Calu3 (cell line): ENCODE measurements around the gene STAM2. TPM values are rescaled to one million over a fixed set of nuclear protein-coding genes. Genes with fewer than 3 reads are reported as not detected.
"Not testable (repeated sequence)": the region's sequence is repeated elsewhere in the genome, so short reads cannot be mapped to it uniquely, and the experiment has no call there.

Experiments used
- BruUV-seq: library from RNA; stranded (reverse); fragments of 400-500 nt; replicated peaks from 2 replicates; lab custom pipeline; 2021; lab: Mats Ljungman, UMichigan
- CTCF ChIA-PET: fragments of 300-600 bp; sonication (Branson Sonifier 250); formaldehyde crosslinking; loops from one replicate; lab custom pipeline; 2022; ENCODE audit warnings: antibody characterized with exemption; lab: Charles Lee
- DNase-seq: peaks from one replicate; pipeline ENCODE4 v3.0.0; 2022
- H3K27ac Mint-ChIP-seq: one replicate; pipeline ENCODE4 v1.8.0; 2022; ENCODE audit warnings: mixed read lengths; ENCODE audit not compliant: unreplicated experiment
- H3K27me3 Mint-ChIP-seq: one replicate; pipeline ENCODE4 v1.8.0; 2022; ENCODE audit warnings: mixed read lengths; ENCODE audit not compliant: unreplicated experiment
- H3K36me3 Mint-ChIP-seq: one replicate; pipeline ENCODE4 v1.8.0; 2022; ENCODE audit warnings: mild to moderate bottlenecking, moderate library complexity, mixed read lengths; ENCODE audit not compliant: insufficient read depth, unreplicated experiment
- H3K4me1 Mint-ChIP-seq: one replicate; pipeline ENCODE4 v1.8.0; 2022; ENCODE audit warnings: mild to moderate bottlenecking, low read depth, mixed read lengths; ENCODE audit not compliant: unreplicated experiment
- H3K4me3 Mint-ChIP-seq: one replicate; pipeline ENCODE4 v1.8.0; 2022; ENCODE audit warnings: mild to moderate bottlenecking, low read depth, moderate library complexity, mixed read lengths; ENCODE audit not compliant: unreplicated experiment
- H3K9me3 Mint-ChIP-seq: one replicate; pipeline ENCODE4 v1.8.0; 2022; ENCODE audit warnings: low read depth, mixed read lengths; ENCODE audit not compliant: unreplicated experiment
- CTCF ChIP-seq: fragments of 200-600 bp; IDR thresholded peaks from one replicate; pipeline ENCODE4 v1.8.0; 2022; ENCODE audit warnings: antibody characterized with exemption; ENCODE audit not compliant: unreplicated experiment
- intact Hi-C: fragments of 100-400 bp; cut with micrococcal nuclease; formaldehyde crosslinking; loops from one replicate; pipeline ENCODE4 v1.10.0; 2022; ENCODE audit not compliant: unreplicated experiment
- total RNA-seq: library from RNA; stranded (reverse); gene quantifications from 2 replicates; pipeline ENCODE4 v1.2.3, GENCODE V29; 2022

Gene STAM2
- total RNA-seq, 1 experiment from 2014 or later = 28.7 TPM

DNA sequence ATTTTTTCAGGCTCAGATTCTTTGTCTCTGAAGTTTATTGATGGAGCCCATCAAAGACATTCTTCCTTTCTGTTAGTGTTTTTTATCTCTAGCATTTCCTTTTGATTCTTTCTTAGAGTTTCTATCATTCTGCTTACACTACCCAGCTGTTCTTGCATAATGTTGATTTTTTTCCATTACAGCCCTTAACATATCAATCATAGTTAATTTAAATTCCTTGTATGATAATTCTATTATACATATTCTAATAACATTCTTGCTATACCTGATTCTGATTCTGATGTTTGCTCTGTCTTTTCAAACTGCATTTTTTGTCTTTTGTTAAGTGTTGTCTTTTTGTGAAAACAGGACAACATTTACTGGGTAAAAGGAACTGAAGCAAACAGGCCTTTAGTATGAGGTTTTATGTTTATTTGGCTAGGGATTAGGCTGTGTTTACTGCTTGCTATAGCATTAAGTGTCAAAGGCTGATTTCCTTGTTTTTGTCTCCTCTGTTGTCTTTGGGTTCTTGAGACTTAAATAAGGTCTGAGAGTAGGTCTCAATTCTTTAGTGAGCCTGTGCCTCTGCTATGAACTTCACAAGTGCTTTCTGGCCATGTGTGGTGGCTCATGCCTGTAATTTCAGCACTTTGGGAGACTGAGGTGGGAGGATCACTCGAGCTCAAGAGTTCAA, 8.0 kb upstream of the STAM2 start:
- no peak for DNase-seq
- CTCF ChIA-PET = no interaction called here
- Mint-ChIP-seq H3K4me3 (no peak overlapping the region), H3K27me3 (no peaks in the 10 kb centered on the region), H3K9me3 (peaks cover 3% of the 10 kb centered on the region), H3K36me3 (no peaks in the 10 kb centered on the region), H3K4me1 (no peaks in the 10 kb centered on the region), H3K27ac (no peak overlapping the region)
- BruUV-seq = no TSS peak
- TF ChIP-seq CTCF = no peak
- intact Hi-C loops = no loop called here

- H3K27me3 Mint-ChIP-seq, H3K4me3 Mint-ChIP-seq: not testable (repeated sequence)
These were observed 2.1 kb upstream of the STAM2 start for GRCh38 chr2:152177667-152178066.

GRCh38 chr2:152176113-152176714, 651 bp upstream of the STAM2 start:
- peaks cover 18% of the 10 kb centered on the region for H3K4me1 Mint-ChIP-seq
- CTCF ChIA-PET = interaction anchor here (0.9 to 2.0 kb wide), 6 partner anchors 11 to 459 kb away, joined by 3 to 20 read pairs (median 3); no protein-coding TSS in a partner anchor
- H3K4me3 Mint-ChIP-seq = peak overlapping the region; percentile 81
- DNase-seq = no peak
- H3K27ac Mint-ChIP-seq = peak overlapping the region; percentile 96
- peaks cover 23% of the 10 kb centered on the region for H3K36me3 Mint-ChIP-seq
- TF ChIP-seq CTCF = no peak
- intact Hi-C loops = loop anchor here (1.0 to 5.0 kb wide), 2 partner anchors 161 to 459 kb away; partner anchors contain the start of gene FMNL2
- H3K27me3 Mint-ChIP-seq = no peaks in the 10 kb centered on the region
- no TSS peak for BruUV-seq
- H3K9me3 Mint-ChIP-seq = peaks cover 3% of the 10 kb centered on the region

More at GRCh38 chr2:152177667-152178066, 2.1 kb upstream of the STAM2 start:
- intact Hi-C loops = loop anchor here (5.0 kb wide), 1 partner anchor 160 kb away; the partner anchor contains the start of gene FMNL2
- CTCF ChIA-PET, H3K4me1 Mint-ChIP-seq, DNase-seq, H3K27ac Mint-ChIP-seq, H3K9me3 Mint-ChIP-seq, BruUV-seq: not testable (repeated sequence)
- peaks cover 23% of the 10 kb centered on the region for H3K36me3 Mint-ChIP-seq

- BruUV-seq = no TSS peak
- CTCF ChIA-PET = interaction anchor here (0.9 to 2.0 kb wide), 3 partner anchors 138 to 460 kb away, joined by 3 to 20 read pairs (median 4); no protein-coding TSS in a partner anchor
- DNase-seq = no peak
- Mint-ChIP-seq H3K9me3 (no peaks in the 10 kb centered on the region), H3K27ac (peak overlapping the region; percentile 96), H3K27me3 (no peaks in the 10 kb centered on the region), H3K4me3 (peak overlapping the region; percentile 81), H3K36me3 (peaks cover 23% of the 10 kb centered on the region), H3K4me1 (peaks cover 19% of the 10 kb centered on the region)
- TF ChIP-seq CTCF = no peak
- intact Hi-C loops = loop anchor here (1.0 to 5.0 kb wide), 2 partner anchors 138 to 162 kb away; partner anchors contain the start of gene FMNL2
These were observed 573 bp downstream of the STAM2 start for GRCh38 chr2:152175012-152175367.
